Measurements from ENCODE around the gene PTGER4. TPM values are rescaled to one million over a fixed set of nuclear protein-coding genes. Genes with fewer than 3 reads are reported as not detected.

Gene PTGER4
- total and polyA plus RNA-seq, 12 donors = 2.0 to 20.3 (median 7.3) TPM

GRCh38 chr5:40666657-40667056, 13.1 kb upstream of the PTGER4 start:
- Histone ChIP-seq H3K36me3 (no peaks in the 10 kb centered on the region), H3K4me1 (peaks cover 0 to 27% (median 0%) of the 10 kb centered on the region in 9 donors), H3K9me3 (no peaks in the 10 kb centered on the region), H3K27me3 (no peaks in the 10 kb centered on the region), H3K27ac (no peak overlapping the region), H3K4me3 (no peak overlapping the region)
- no peak for TF ChIP-seq CTCF (IDR thresholded peaks at IDR 0.05)
- intact Hi-C loops (cut with DNase I) = no loop called here
- DNase-seq (no peak), ATAC-seq (no peak)
- 64 to 74% methylated on average over 1 of the region's 1 CpG for WGBS, 2 donors

GRCh38 chr5:40667161-40667663, 12.5 kb upstream of the PTGER4 start:
- Histone ChIP-seq H3K27me3 (no peaks in the 10 kb centered on the region), H3K4me1 (peaks cover 0 to 33% (median 0%) of the 10 kb centered on the region in 9 donors), H3K36me3 (no peaks in the 10 kb centered on the region), H3K4me3 (no peak overlapping the region), H3K27ac (no peak overlapping the region), H3K9me3 (no peaks in the 10 kb centered on the region)
- ATAC-seq = no peak
- intact Hi-C loops (cut with DNase I) = no loop called here
- no peak for TF ChIP-seq CTCF (IDR thresholded peaks at IDR 0.05)
- DNase-seq = no peak

- Histone ChIP-seq H3K36me3 (no peaks in the 10 kb centered on the region), H3K4me3 (no peak overlapping the region), H3K9me3 (no peaks in the 10 kb centered on the region), H3K27ac (no peak overlapping the region), H3K27me3 (peaks cover 0 to under 1% (median 0%) of the 10 kb centered on the region in 7 donors), H3K4me1 (peaks cover 0 to 47% (median 0%) of the 10 kb centered on the region in 9 donors)
- no peak for ATAC-seq
- no peak for TF ChIP-seq CTCF (IDR thresholded peaks at IDR 0.05)
- 81 to 82% methylated on average over 6 of the region's 6 CpGs for WGBS, 2 donors
- DNase-seq = no peak
- intact Hi-C loops (cut with DNase I) = no loop called here
These were observed 9.9 kb upstream of the PTGER4 start for GRCh38 chr5:40669606-40670390.

GRCh38 chr5:40672425-40672824, 7.3 kb upstream of the PTGER4 start:
- Histone ChIP-seq H3K4me1 (peaks cover 0 to 66% (median 10%) of the 10 kb centered on the region in 9 donors), H3K27ac (peak overlapping the region in 1 of 10 donors; percentile 63), H3K36me3 (no peaks in the 10 kb centered on the region), H3K9me3 (no peaks in the 10 kb centered on the region), H3K27me3 (peaks cover 0 to 3% (median 0%) of the 10 kb centered on the region in 7 donors), H3K4me3 (no peak overlapping the region)
- DNase-seq (no peak), ATAC-seq (peak in 6 of 8 donors; percentile 39 to 66 (median 46))
- TF ChIP-seq CTCF (IDR thresholded peaks at IDR 0.05) = no peak
- intact Hi-C loops (cut with DNase I) = no loop called here
- 35 to 55% methylated on average over 4 of the region's 4 CpGs for WGBS, 2 donors

All from heart right ventricle (tissue), 16 donors.